Ovary (tissue), 3 donors: ENCODE data around the gene PAX2.

Source experiments
- CTCF ChIP-seq, 3 donors: fragments of 450-650 bp in 2 of 3; fragments of 200-600 bp in 1 of 3; IDR thresholded peaks; one replicate each; pipeline versions ENCODE4 v1.5.1 to v1.8.0; 2016 to 2022; ENCODE audit warnings: antibody characterized with exemption in 3 of 3, mild to moderate bottlenecking in 1 of 3
- EP300 ChIP-seq: sonication (generic); formaldehyde crosslinking; IDR thresholded peaks from one replicate; pipeline ENCODE4 v1.6.1; 2017; ENCODE audit warnings: antibody characterized with exemption
- POLR2A ChIP-seq: fragments of 450-650 bp; IDR thresholded peaks from one replicate; pipeline ENCODE4 v1.6.1; 2017; ENCODE audit warnings: antibody characterized with exemption, mild to moderate bottlenecking, moderate library complexity
- donor health status: DM: no; HTN: no; CAD: no.

GRCh38 chr10:100779329-100779728, 33.9 kb downstream of the PAX2 start:
- TF ChIP-seq CTCF (IDR thresholded peaks at IDR 0.05), result no peak
- TF ChIP-seq EP300, result no peak
- no peak for TF ChIP-seq POLR2A
